PC-9 (cell line): ENCODE results near the gene IFNL1.

Experiments
- EZH2 ChIP-seq: fragments of 200-600 bp; sonication (generic); IDR thresholded peaks from 2 replicates; pipeline ENCODE4 v1.8.0; 2017; ENCODE audit warnings: antibody characterized with exemption, low read depth
- TF ChIP-seq, protein P1 (sequence below): fragments of 200-600 bp; sonication (generic); conservative IDR thresholded peaks from 2 replicates; pipeline ENCODE4 v1.6.1; 2017; ENCODE audit warnings: mixed run types, antibody characterized with exemption, mild to moderate bottlenecking, moderate library complexity

DNA sequence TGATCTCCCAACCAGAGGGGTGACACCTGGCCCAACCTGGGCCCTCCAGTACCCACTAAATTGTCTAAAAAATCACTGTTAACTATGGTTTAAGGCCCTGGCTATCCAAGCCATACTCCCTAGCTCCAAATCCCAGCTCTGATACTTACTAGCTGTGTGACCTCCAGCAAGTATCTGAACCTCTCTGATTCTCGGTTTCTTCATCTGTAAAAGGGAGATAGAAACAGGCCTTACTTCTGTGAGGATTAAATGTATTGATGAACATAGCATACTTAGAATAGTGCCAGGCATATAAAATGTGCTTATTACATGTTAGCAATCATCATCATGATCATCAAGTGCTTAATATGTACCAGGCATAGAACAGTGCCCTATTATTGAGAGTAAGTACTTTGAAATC is 19.7 kb downstream of the IFNL1 start:
- no peak for TF ChIP-seq EZH2
- TF ChIP-seq, protein P1, sequence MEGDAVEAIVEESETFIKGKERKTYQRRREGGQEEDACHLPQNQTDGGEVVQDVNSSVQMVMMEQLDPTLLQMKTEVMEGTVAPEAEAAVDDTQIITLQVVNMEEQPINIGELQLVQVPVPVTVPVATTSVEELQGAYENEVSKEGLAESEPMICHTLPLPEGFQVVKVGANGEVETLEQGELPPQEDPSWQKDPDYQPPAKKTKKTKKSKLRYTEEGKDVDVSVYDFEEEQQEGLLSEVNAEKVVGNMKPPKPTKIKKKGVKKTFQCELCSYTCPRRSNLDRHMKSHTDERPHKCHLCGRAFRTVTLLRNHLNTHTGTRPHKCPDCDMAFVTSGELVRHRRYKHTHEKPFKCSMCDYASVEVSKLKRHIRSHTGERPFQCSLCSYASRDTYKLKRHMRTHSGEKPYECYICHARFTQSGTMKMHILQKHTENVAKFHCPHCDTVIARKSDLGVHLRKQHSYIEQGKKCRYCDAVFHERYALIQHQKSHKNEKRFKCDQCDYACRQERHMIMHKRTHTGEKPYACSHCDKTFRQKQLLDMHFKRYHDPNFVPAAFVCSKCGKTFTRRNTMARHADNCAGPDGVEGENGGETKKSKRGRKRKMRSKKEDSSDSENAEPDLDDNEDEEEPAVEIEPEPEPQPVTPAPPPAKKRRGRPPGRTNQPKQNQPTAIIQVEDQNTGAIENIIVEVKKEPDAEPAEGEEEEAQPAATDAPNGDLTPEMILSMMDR, result no peak
